AG09319 (cell line): ENCODE results near the gene TBL1XR1.
"Not testable (repeated sequence)": the region's sequence is repeated elsewhere in the genome, so short reads cannot be mapped to it uniquely, and the experiment has no call there.

Experiments used
- DNase-seq: peaks from one replicate; pipeline ENCODE4 v3.0.0-alpha.2; 2010; ENCODE audit warnings: low read depth; ENCODE audit errors: extremely low read depth
- CTCF ChIP-seq: IDR thresholded peaks from 2 replicates; pipeline ENCODE4 v1.5.1; 2011; ENCODE audit warnings: low read depth, mild to moderate bottlenecking, inconsistent platforms, low read length, moderate library complexity

Gene TBL1XR1

GRCh38 chr3:177144922-177145321 is 52.4 kb downstream of the TBL1XR1 start:
- no peak for TF ChIP-seq CTCF
- DNase-seq, result no peak

GRCh38 chr3:177141899-177142646 is 55.2 kb downstream of the TBL1XR1 start:
- no peak for TF ChIP-seq CTCF

GRCh38 chr3:177141471-177141870 is 55.8 kb downstream of the TBL1XR1 start:
- DNase-seq, result no peak

More at GRCh38 chr3:177141899-177142646, 55.2 kb downstream of the TBL1XR1 start:
- no peak for DNase-seq

GRCh38 chr3:177139220-177139619 is 58.1 kb downstream of the TBL1XR1 start:
- not testable (repeated sequence) for DNase-seq

More at GRCh38 chr3:177141471-177141870, 55.8 kb downstream of the TBL1XR1 start:
- no peak for TF ChIP-seq CTCF

- no peak for TF ChIP-seq CTCF
Observed at GRCh38 chr3:177137774-177138705, 59.2 kb downstream of the TBL1XR1 start.

GRCh38 chr3:177136741-177137140 is 60.5 kb downstream of the TBL1XR1 start:
- no peak for TF ChIP-seq CTCF
- no peak for DNase-seq

More at GRCh38 chr3:177137774-177138705, 59.2 kb downstream of the TBL1XR1 start:
- DNase-seq, result no peak

GRCh38 chr3:177135841-177136492 is 61.3 kb downstream of the TBL1XR1 start:
- no peak for DNase-seq
- no peak for TF ChIP-seq CTCF
